ENCODE measurements around the gene EXOSC1. TPM values are rescaled to one million over a fixed set of nuclear protein-coding genes. Genes with fewer than 3 reads are reported as not detected.

Gene EXOSC1, protein sequence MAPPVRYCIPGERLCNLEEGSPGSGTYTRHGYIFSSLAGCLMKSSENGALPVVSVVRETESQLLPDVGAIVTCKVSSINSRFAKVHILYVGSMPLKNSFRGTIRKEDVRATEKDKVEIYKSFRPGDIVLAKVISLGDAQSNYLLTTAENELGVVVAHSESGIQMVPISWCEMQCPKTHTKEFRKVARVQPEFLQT
- 25.5 and 29.9 TPM in 2 replicates for total RNA-seq

DNA sequence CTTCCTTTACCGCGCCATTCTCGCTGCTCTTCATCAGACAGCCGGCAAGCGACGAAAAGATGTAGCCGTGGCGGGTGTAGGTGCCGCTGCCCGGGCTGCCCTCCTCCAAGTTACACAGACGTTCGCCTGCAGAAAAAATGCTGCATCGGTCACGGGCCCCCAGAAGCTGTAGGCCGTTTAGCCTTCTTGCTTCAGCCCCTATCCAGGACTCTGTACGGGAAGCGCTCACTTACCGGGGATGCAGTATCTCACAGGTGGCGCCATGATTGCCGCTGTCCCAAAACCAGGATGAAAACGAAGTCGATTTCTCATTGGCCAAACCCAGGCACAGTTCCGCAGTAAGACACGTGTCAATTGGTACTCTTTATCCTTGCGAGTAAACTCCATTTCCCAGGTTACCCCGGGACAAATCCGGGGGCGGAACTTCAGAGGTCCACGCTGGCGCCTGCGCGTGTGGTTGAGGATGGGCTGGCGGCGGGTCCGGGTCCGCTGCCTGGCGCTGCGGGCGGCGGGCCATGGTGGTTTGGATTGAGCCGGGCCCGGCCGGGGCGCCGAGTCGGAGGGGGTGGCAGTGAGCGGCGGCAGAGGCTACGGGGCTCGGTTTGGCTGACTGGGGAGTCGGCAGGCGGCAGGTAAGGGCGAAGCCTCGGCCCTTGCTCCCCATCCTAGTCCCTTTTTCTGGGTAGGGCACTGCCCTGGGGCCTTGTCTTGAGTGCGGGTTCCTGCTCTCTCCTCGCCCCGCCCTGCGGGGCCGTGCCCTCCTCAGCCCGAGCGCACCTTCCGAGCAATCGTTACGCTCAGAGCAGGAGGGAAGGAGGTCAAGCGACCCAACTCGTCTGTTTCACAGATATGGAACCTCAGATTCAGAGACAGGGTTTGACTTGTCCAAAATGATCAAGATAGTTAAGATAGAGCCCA lies at the start of gene EXOSC1, which contains the start of gene ZDHHC16:
EXOSC1 (minus strand) TSS at position 285 of the 918 bp plus-strand sequence; CDS start at position 264, 21 bp downstream.
ZDHHC16 (plus strand) TSS at position 454 of the 918 bp plus-strand sequence. CDS start 5,501 bp downstream, outside the sequence.

DNA sequence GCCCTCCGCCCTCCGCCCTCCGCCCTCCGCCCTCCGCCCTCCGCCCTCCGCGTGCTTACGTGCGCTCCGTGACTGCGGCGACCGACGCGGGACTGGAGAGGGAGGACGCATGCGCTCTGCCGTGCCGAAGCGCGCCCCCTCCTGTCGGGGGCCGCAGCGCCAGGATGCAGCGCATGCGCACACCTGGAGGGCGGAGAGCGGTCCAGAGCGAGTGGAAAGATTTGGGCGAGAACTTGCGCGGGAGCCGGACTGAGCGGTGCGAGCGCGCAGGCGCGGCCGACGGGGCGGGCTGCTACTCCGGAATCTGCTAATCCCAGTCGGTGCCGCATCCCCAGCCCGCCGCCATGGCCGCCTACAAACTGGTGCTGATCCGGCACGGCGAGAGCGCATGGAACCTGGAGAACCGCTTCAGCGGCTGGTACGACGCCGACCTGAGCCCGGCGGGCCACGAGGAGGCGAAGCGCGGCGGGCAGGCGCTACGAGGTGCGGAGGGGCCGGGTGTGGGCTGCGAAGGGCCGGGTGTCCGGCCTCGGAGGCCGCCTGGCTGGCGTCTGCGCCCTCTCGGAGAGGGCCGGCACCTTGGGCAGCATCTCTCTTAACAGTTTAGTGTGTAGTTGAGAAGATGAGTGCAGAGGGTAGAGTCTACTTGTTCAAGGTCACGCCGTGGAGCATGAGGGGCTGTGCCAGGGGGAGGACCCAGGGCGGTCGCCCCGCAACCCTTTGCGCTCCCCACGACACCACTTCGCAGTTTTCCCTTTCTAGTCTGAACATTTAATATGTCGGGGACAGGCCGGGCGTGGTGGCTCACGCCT lies 19.6 kb downstream of the EXOSC1 start, which contains the start of gene PGAM1:
PGAM1 (plus strand) TSS at position 228 of the 812 bp plus-strand sequence; CDS start at position 345, 117 bp downstream.

DNA sequence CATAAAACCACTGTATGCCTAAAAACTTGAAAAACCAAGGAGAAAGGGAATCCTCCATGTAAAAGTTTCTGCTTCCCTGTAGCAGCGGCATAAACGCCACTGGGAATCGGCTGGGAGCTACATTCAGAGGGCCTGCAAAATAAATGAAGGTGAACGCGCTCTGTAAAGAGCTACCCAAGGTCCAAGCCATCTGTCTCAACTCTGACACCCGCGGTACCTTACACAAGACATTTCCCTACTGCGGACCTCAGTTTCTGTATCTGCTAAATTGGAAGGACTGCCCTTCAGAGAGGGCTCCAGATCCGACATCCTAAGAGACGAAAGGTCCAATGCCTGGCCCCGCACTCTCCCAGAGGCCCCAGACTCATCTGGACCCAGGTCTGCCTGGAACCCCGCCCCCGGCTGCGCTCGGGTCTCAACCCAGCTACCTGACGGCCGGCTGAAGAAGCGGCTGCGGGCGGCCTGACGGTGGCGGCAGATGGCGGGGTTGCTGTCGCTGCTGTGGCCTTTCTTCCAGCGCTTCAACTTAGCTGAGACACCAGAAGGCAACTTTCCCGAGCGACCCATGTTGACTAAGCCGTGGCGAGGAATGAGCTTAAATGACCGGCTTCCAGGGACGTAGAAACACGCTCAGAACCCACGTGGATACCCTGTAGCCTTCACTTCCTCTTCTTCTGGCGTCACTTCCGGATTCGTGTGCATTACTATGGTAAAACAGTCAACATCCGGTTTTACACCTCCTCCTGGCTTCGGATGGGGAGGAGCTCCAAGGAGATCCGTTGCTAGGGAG lies 44.9 kb downstream of the EXOSC1 start, which contains the start of gene RRP12:
RRP12 (minus strand) TSS at position 676 of the 790 bp plus-strand sequence; CDS start at position 567, 109 bp downstream.

Small RNAs within 50 kb of the gene (small RNA-seq; reads per million reads assigned to genes)
- not detected for gene RF00019

Other genes starting within 250 kb of the EXOSC1 start
- gene ARHGAP19, start 153.4 kb downstream of the EXOSC1 start, total RNA-seq = 3.6 and 4.4 TPM in 2 replicates
- gene FRAT1, start 126.7 kb downstream of the EXOSC1 start, total RNA-seq = 1.9 and 2.3 TPM in 2 replicates
- 8.5 and 10.9 TPM in 2 replicates for gene FRAT2, start 111.3 kb downstream of the EXOSC1 start, total RNA-seq
- gene RRP12, start 44.7 kb downstream of the EXOSC1 start, total RNA-seq = 20.4 and 27.7 TPM in 2 replicates
- 478 and 494 TPM in 2 replicates for gene PGAM1, start 19.8 kb downstream of the EXOSC1 start, total RNA-seq
- gene ZDHHC16, start 169 bp upstream of the EXOSC1 start, total RNA-seq = 58.9 and 63.1 TPM in 2 replicates
- gene MMS19, start 52.4 kb upstream of the EXOSC1 start, total RNA-seq = 94.9 and 97.0 TPM in 2 replicates
- gene UBTD1, start 52.9 kb upstream of the EXOSC1 start, total RNA-seq = 28.2 and 34.6 TPM in 2 replicates
- 0.24 and 0.32 TPM in 2 replicates for gene ANKRD2, start 126.8 kb upstream of the EXOSC1 start, total RNA-seq
- gene HOGA1, start 138.4 kb upstream of the EXOSC1 start, total RNA-seq = 1.5 and 1.6 TPM in 2 replicates
- gene C10orf62, start 143.7 kb upstream of the EXOSC1 start, total RNA-seq = 0.49 TPM in 1 of 2 replicates, not detected in the other
- gene MORN4, start 187.5 kb upstream of the EXOSC1 start, total RNA-seq = 5.0 and 5.8 TPM in 2 replicates
- 29.7 and 37.8 TPM in 2 replicates for gene PI4K2A, start 194.7 kb upstream of the EXOSC1 start, total RNA-seq
- gene AVPI1, start 241.2 kb upstream of the EXOSC1 start, total RNA-seq = 23.5 and 32.1 TPM in 2 replicates